IMR-90 (cell line): Measurements from ENCODE around the gene LRRC10.

Experiments
- CEBPB ChIP-seq: IDR thresholded peaks from 2 replicates; pipeline ENCODE4 v1.6.1; 2012; ENCODE audit warnings: low read depth, low read length, improper control_type of control experiment
- CHD1 ChIP-seq: IDR thresholded peaks from 2 replicates; pipeline ENCODE4 v1.6.1; 2012; ENCODE audit warnings: low read depth, low read length, improper control_type of control experiment
- CTCF ChIP-seq: conservative IDR thresholded peaks from 2 replicates; pipeline ENCODE4 v1.5.1; 2012; ENCODE audit warnings: mild to moderate bottlenecking, low read depth, low read length, improper control_type of control experiment
- MXI1 ChIP-seq: IDR thresholded peaks from 2 replicates; pipeline ENCODE4 v1.6.1; 2012; ENCODE audit warnings: low read depth, mild to moderate bottlenecking, low read length, moderate library complexity, borderline replicate concordance
- POLR2A ChIP-seq: IDR thresholded peaks from 2 replicates; pipeline ENCODE4 v1.6.1; 2012; ENCODE audit warnings: mild to moderate bottlenecking, low read depth, low read length
- RAD21 ChIP-seq: IDR thresholded peaks from 2 replicates; pipeline ENCODE4 v1.6.1; 2012; ENCODE audit warnings: low read length, improper control_type of control experiment
- RCOR1 ChIP-seq: IDR thresholded peaks from 2 replicates; pipeline ENCODE4 v1.6.1; 2012; ENCODE audit warnings: mild to moderate bottlenecking, low read length, improper control_type of control experiment; ENCODE audit not compliant: insufficient replicate concordance
- RFX5 ChIP-seq: IDR thresholded peaks from 2 replicates; pipeline ENCODE4 v1.8.0; 2012; ENCODE audit warnings: low read depth, mild to moderate bottlenecking, low read length, moderate library complexity
- SMC3 ChIP-seq: fragments of 150-350 bp; IDR thresholded peaks from 2 replicates; pipeline ENCODE4 v1.6.1; 2016; ENCODE audit warnings: low read depth, mild to moderate bottlenecking, antibody characterized with exemption, low read length, moderate library complexity
- USF2 ChIP-seq: fragments of 150-350 bp; IDR thresholded peaks from 2 replicates; pipeline ENCODE4 v1.6.1; 2017; ENCODE audit warnings: mild to moderate bottlenecking, antibody characterized with exemption, low read length, low read depth

- TF ChIP-seq CTCF (0 out of 2 replicates have a peak, but pooled peaks have one; percentile 17), RFX5 (no peak), RAD21 (no peak; the same call in 1 of the 2 replicates), POLR2A (no peak), CHD1 (no peak), SMC3 (no peak), RCOR1 (no peak), USF2 (no peak), MXI1 (no peak), CEBPB (no peak)
These were observed 22.4 kb upstream of the LRRC10 start for GRCh38 chr12:69633061-69633460.
